WTC11 (cell line): ENCODE results near the gene ANO7. TPM values are rescaled to one million over a fixed set of nuclear protein-coding genes. Genes with fewer than 3 reads are reported as not detected.

Experiments used
- ATAC-seq: fragments of 200-7000 bp; cut with Tn5 transposase; 2 replicates; pipeline ENCODE4 v1.10.0; 2021; ENCODE audit warnings: mild to moderate bottlenecking, moderate library complexity
- CTCF ChIA-PET: fragments of 300-600 bp; sonication (Branson Sonifier 250); formaldehyde crosslinking; loops from one replicate; lab custom pipeline; 2021; ENCODE audit warnings: antibody characterized with exemption; lab: Charles Lee
- POLR2A ChIA-PET: fragments of 350-600 bp; sonication (Branson Sonifier 250); formaldehyde crosslinking; loops from one replicate; lab custom pipeline; 2021; ENCODE audit warnings: antibody characterized with exemption; lab: Charles Lee
- DNase-seq: peaks from one replicate; pipeline ENCODE4 v3.0.0; 2021; ENCODE audit warnings: low spot score
- H3K27ac Mint-ChIP-seq: 2 replicates; pipeline ENCODE4 v1.8.0; 2021; ENCODE audit warnings: mixed read lengths
- H3K27me3 Mint-ChIP-seq: 2 replicates; pipeline ENCODE4 v1.8.0; 2021; ENCODE audit warnings: low read depth, mild to moderate bottlenecking, moderate library complexity, mixed read lengths
- H3K36me3 Mint-ChIP-seq: 2 replicates; pipeline ENCODE4 v1.8.0; 2021; ENCODE audit warnings: mixed read lengths
- H3K4me1 Mint-ChIP-seq: 2 replicates; pipeline ENCODE4 v1.8.0; 2022; ENCODE audit warnings: mixed read lengths
- H3K4me3 Mint-ChIP-seq: 2 replicates; pipeline ENCODE4 v1.8.0; 2021; ENCODE audit warnings: mild to moderate bottlenecking, moderate library complexity, mixed read lengths
- H3K9me3 Mint-ChIP-seq: 2 replicates; pipeline ENCODE4 v1.8.0; 2021; ENCODE audit warnings: mixed read lengths
- CREM ChIP-seq: sonication (generic); formaldehyde crosslinking; IDR thresholded peaks from 2 replicates; pipeline ENCODE4 v1.8.1; 2022; ENCODE audit warnings: mild to moderate bottlenecking, missing genetic modification reagents, moderate library complexity
- E2F4 ChIP-seq: sonication (generic); formaldehyde crosslinking; IDR thresholded peaks from 2 replicates; pipeline ENCODE4 v1.8.1; 2022; ENCODE audit warnings: low read depth, mild to moderate bottlenecking, moderate library complexity, missing genetic modification reagents, borderline replicate concordance
- EMX1 ChIP-seq: fragments of 250-450 bp; sonication (Bioruptor Pico); IDR thresholded peaks from 2 replicates; pipeline ENCODE4 v1.8.0; 2021; ENCODE audit warnings: mild to moderate bottlenecking
- ETV6 ChIP-seq: sonication (generic); formaldehyde crosslinking; IDR thresholded peaks from 2 replicates; pipeline ENCODE4 v1.8.1; 2022; ENCODE audit warnings: mild to moderate bottlenecking, missing genetic modification reagents
- GABPB1 ChIP-seq: sonication (generic); formaldehyde crosslinking; IDR thresholded peaks from 2 replicates; pipeline ENCODE4 v1.8.1; 2023; ENCODE audit warnings: mild to moderate bottlenecking, missing genetic modification reagents
- IRF2 ChIP-seq: sonication (generic); formaldehyde crosslinking; IDR thresholded peaks from 2 replicates; pipeline ENCODE4 v1.8.0; 2022; ENCODE audit warnings: low read depth, missing genetic modification reagents, borderline replicate concordance
- KAT7 ChIP-seq: sonication (generic); formaldehyde crosslinking; IDR thresholded peaks from 2 replicates; pipeline ENCODE4 v1.8.1; 2023; ENCODE audit warnings: missing genetic modification reagents, mild to moderate bottlenecking, borderline replicate concordance
- PRDM15 ChIP-seq: sonication (generic); formaldehyde crosslinking; IDR thresholded peaks from 2 replicates; pipeline ENCODE4 v1.8.0; 2022; ENCODE audit warnings: missing genetic modification reagents
- RELA ChIP-seq: sonication (generic); formaldehyde crosslinking; IDR thresholded peaks from 2 replicates; pipeline ENCODE4 v1.8.1; 2022; ENCODE audit warnings: missing genetic modification reagents, mild to moderate bottlenecking, borderline replicate concordance
- SP1 ChIP-seq: sonication (generic); formaldehyde crosslinking; conservative IDR thresholded peaks from 2 replicates; pipeline ENCODE4 v1.8.1; 2022; ENCODE audit warnings: missing genetic modification reagents
- TCF7 ChIP-seq: sonication (generic); formaldehyde crosslinking; IDR thresholded peaks from 2 replicates; pipeline ENCODE4 v1.8.0; 2022; ENCODE audit warnings: mild to moderate bottlenecking, low read depth, missing genetic modification reagents, moderate library complexity
- TEAD1 ChIP-seq: sonication (generic); formaldehyde crosslinking; IDR thresholded peaks from 2 replicates; pipeline ENCODE4 v1.8.0; 2022; ENCODE audit warnings: mild to moderate bottlenecking, missing genetic modification reagents
- USF1 ChIP-seq: sonication (generic); formaldehyde crosslinking; IDR thresholded peaks from 2 replicates; pipeline ENCODE4 v1.8.0; 2022; ENCODE audit warnings: mild to moderate bottlenecking, missing genetic modification reagents
- ZBTB21 ChIP-seq: sonication (generic); formaldehyde crosslinking; IDR thresholded peaks from 2 replicates; pipeline ENCODE4 v1.8.1; 2023; ENCODE audit warnings: mild to moderate bottlenecking, missing genetic modification reagents, borderline replicate concordance
- ZMAT4 ChIP-seq: fragments of 250-450 bp; sonication (Bioruptor Pico); IDR thresholded peaks from 2 replicates; pipeline ENCODE4 v1.9.0; 2021; ENCODE audit warnings: mild to moderate bottlenecking
- ZNF263 ChIP-seq: sonication (generic); formaldehyde crosslinking; IDR thresholded peaks from 2 replicates; pipeline ENCODE4 v1.8.1; 2022; ENCODE audit warnings: low read depth, mild to moderate bottlenecking, moderate library complexity, missing genetic modification reagents
- ZNF396 ChIP-seq: fragments of 250-450 bp; sonication (Bioruptor Pico); IDR thresholded peaks from 2 replicates; pipeline ENCODE4 v1.8.0; 2021; ENCODE audit warnings: mild to moderate bottlenecking, moderate library complexity, borderline replicate concordance
- ZNF512 ChIP-seq: sonication (generic); formaldehyde crosslinking; IDR thresholded peaks from 2 replicates; pipeline ENCODE4 v1.8.1; 2022; ENCODE audit warnings: missing genetic modification reagents, borderline replicate concordance
- total RNA-seq: library from RNA; stranded (reverse); gene quantifications from 3 replicates; pipeline ENCODE4 v1.2.3, GENCODE V29; 2021
- TF ChIP-seq, protein P1 (sequence below): sonication (generic); formaldehyde crosslinking; IDR thresholded peaks from 2 replicates; pipeline ENCODE4 v1.8.1; 2022; ENCODE audit warnings: mild to moderate bottlenecking, moderate library complexity, missing genetic modification reagents
- TF ChIP-seq, protein P2 (sequence below): sonication (generic); formaldehyde crosslinking; IDR thresholded peaks from 2 replicates; pipeline ENCODE4 v1.8.1; 2023; ENCODE audit warnings: mild to moderate bottlenecking, missing genetic modification reagents, moderate library complexity
- TF ChIP-seq, protein P3 (sequence below): sonication (generic); formaldehyde crosslinking; IDR thresholded peaks from 2 replicates; pipeline ENCODE4 v1.8.0; 2023; ENCODE audit warnings: missing genetic modification reagents, mild to moderate bottlenecking, borderline replicate concordance

Gene ANO7
- total RNA-seq, 1 experiment from 2014 or later, result 8.0 TPM

DNA sequence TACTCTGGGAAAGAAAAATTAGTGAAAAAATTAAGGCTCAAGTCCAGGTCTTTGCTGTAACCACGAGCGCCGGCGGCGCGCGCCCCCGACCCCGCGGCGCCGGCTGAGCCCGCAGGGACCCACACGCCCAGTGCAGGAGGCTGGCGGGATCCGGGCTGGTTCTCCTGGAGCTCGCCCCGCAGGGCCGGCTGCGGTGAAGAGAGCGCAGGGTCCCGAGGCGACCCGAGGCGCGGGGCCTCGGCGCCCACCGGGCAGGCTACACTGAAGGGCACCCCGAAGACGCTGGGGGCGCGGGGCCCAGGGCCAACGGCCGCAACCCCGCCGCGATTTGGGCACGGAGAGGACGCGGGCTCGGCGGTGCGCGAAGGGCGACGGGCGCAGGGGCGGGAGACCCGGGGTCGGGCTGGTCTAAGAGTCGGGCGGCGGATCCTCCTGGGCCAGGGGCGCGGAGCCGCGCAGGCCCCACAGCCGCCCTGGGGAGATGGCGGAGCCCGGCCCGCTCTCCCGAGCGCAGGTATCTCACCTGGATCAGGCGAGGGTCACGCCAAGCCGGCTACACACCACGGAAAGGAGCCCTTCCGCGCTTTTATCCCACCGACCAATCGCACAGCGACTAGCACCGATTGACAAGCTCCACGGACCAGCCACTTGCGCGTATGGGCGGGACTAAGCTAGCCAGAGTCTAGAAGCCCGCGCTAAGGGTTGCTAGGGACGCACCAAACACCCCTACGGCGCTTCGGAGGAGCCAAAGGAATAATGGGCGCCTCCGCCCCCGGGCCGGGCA lies 39.4 kb upstream of the ANO7 start, which contains the start of gene PASK:
Gene PASK, minus strand, starts transcription at position 582 of the 784 bp plus-strand sequence. CDS start 6,440 bp downstream, outside the sequence.
- Mint-ChIP-seq H3K9me3 (no peaks in the 10 kb centered on the region), H3K4me3 (peak within 1 kb of the TSS; percentile 93), H3K4me1 (peaks cover 27% of the 10 kb centered on the region), H3K27ac (peak within 1 kb of the TSS; percentile 96), H3K36me3 (no peaks in the 10 kb centered on the region; the same call in 1 of the 2 replicates), H3K27me3 (no peaks in the 10 kb centered on the region)
- ChIA-PET POLR2A (interaction anchor here (1.0 to 1.5 kb wide), 3 partner anchors 47 to 167 kb away, joined by 3 read pairs; partner anchors contain the start of genes MTERF4 and SEPTIN2), CTCF (interaction anchor here (0.6 to 3.3 kb wide), 11 partner anchors 8 to 553 kb away, joined by 3 to 21 read pairs (median 4); partner anchors contain the start of genes HDLBP, ING5 and SEPTIN2)
- peak; percentile 97 for DNase-seq
- peak; percentile 88 for ATAC-seq
- TF ChIP-seq RELA (CRISPR knock-in tag) (peak; percentile 77; the same call in 1 of the 2 replicates), EMX1 (CRISPR knock-in tag) (no peak), CREM (CRISPR knock-in tag) (0 out of 2 replicates have a peak, but pooled peaks have one; percentile 37), ZNF512 (CRISPR knock-in tag) (no peak), ZNF396 (CRISPR knock-in tag) (no peak), E2F4 (CRISPR knock-in tag) (0 out of 2 replicates have a peak, but pooled peaks have one; percentile 30), TEAD1 (peak; percentile 79), ZMAT4 (CRISPR knock-in tag) (no peak), GABPB1 (peak; percentile 29; the same call in 1 of the 2 replicates), ZBTB21 (CRISPR knock-in tag) (no peak; the same call in 1 of the 2 replicates), KAT7 (CRISPR knock-in tag) (no peak), IRF2 (CRISPR knock-in tag) (no peak), ETV6 (CRISPR knock-in tag) (peak; percentile 25; the same call in 1 of the 2 replicates), TCF7 (0 out of 2 replicates have a peak, but pooled peaks have one; percentile 61), USF1 (CRISPR knock-in tag) (peak; percentile 31; the same call in 1 of the 2 replicates), ZNF263 (CRISPR knock-in tag) (no peak), SP1 (peak; percentile 51), PRDM15 (CRISPR knock-in tag) (0 out of 2 replicates have a peak, but pooled peaks have one; percentile 29)
- TF ChIP-seq, protein P1, sequence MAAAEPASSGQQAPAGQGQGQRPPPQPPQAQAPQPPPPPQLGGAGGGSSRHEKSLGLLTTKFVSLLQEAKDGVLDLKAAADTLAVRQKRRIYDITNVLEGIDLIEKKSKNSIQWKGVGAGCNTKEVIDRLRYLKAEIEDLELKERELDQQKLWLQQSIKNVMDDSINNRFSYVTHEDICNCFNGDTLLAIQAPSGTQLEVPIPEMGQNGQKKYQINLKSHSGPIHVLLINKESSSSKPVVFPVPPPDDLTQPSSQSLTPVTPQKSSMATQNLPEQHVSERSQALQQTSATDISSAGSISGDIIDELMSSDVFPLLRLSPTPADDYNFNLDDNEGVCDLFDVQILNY (CRISPR knock-in tag), result peak; percentile 75
- TF ChIP-seq, protein P2, sequence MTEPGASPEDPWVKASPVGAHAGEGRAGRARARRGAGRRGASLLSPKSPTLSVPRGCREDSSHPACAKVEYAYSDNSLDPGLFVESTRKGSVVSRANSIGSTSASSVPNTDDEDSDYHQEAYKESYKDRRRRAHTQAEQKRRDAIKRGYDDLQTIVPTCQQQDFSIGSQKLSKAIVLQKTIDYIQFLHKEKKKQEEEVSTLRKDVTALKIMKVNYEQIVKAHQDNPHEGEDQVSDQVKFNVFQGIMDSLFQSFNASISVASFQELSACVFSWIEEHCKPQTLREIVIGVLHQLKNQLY (CRISPR knock-in tag), result no peak
- TF ChIP-seq, protein P3, sequence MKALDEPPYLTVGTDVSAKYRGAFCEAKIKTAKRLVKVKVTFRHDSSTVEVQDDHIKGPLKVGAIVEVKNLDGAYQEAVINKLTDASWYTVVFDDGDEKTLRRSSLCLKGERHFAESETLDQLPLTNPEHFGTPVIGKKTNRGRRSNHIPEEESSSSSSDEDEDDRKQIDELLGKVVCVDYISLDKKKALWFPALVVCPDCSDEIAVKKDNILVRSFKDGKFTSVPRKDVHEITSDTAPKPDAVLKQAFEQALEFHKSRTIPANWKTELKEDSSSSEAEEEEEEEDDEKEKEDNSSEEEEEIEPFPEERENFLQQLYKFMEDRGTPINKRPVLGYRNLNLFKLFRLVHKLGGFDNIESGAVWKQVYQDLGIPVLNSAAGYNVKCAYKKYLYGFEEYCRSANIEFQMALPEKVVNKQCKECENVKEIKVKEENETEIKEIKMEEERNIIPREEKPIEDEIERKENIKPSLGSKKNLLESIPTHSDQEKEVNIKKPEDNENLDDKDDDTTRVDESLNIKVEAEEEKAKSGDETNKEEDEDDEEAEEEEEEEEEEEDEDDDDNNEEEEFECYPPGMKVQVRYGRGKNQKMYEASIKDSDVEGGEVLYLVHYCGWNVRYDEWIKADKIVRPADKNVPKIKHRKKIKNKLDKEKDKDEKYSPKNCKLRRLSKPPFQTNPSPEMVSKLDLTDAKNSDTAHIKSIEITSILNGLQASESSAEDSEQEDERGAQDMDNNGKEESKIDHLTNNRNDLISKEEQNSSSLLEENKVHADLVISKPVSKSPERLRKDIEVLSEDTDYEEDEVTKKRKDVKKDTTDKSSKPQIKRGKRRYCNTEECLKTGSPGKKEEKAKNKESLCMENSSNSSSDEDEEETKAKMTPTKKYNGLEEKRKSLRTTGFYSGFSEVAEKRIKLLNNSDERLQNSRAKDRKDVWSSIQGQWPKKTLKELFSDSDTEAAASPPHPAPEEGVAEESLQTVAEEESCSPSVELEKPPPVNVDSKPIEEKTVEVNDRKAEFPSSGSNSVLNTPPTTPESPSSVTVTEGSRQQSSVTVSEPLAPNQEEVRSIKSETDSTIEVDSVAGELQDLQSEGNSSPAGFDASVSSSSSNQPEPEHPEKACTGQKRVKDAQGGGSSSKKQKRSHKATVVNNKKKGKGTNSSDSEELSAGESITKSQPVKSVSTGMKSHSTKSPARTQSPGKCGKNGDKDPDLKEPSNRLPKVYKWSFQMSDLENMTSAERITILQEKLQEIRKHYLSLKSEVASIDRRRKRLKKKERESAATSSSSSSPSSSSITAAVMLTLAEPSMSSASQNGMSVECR (CRISPR knock-in tag), result peak; percentile 74; the same call in 1 of the 2 replicates
